GM21723 (cell line): ENCODE measurements around the gene ZC3H12D.
"Not testable (repeated sequence)": the region's sequence is repeated elsewhere in the genome, so short reads cannot be mapped to it uniquely, and the experiment has no call there.

Experiments
- ATAC-seq: cut with Tn5 transposase; IDR thresholded peaks from one replicate; pipeline ENCODE4 v1.9.1; 2021; ENCODE audit warnings: mild to moderate bottlenecking, moderate library complexity; ENCODE audit not compliant: unreplicated experiment

ZC3H12D gene

GRCh38 chr6:149484733-149485700 is at the start of gene ZC3H12D:
Gene ZC3H12D, minus strand, starts transcription at chr6:149485014. Its CDS starts 10,471 bp downstream, at chr6:149474543.
- peak; percentile 38 for ATAC-seq

- ATAC-seq = no peak
Observed at GRCh38 chr6:149529650-149530049, 44.8 kb upstream of the ZC3H12D start.

- no peak for ATAC-seq
Observed at GRCh38 chr6:149515494-149515893, 30.7 kb upstream of the ZC3H12D start.

DNA sequence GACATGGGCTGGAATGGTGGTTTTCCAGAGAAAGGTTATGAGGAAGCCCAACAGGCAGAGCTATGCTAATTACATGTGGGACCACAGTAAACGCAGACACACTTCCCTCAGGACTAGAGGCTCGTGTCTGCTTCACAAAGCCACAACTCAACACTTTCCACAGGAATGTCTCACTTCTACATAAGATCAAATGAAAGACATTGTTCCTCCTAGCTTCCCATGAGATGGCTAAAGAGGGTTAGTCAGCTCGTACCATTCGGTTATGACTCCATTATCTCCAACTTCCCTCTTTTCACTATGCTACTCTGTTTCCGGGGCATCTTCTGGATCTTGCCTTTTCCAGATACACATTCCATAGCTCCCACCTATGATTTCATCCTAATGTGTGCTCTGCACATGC is 29.1 kb upstream of the ZC3H12D start:
- ATAC-seq = no peak

GRCh38 chr6:149510793-149511512 is 26.1 kb upstream of the ZC3H12D start:
- ATAC-seq = no peak

DNA sequence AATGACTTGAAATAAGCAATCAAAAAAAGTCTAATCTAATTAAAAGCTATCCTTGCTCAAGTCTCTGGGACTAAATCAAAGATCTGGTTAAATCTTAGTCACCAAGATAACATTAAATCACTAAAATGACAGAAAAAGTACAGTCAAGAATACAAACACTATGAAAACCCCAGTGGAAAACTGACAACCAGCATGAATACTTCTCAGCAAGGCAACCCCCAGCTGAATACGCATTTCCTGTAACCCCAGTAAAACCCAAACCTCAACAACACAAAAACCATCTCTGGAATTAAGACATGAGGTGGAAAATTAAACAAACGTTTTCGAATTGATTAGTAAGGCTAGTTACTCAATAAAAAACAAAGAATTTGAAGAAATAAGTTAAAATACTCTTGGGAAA is 23.7 kb upstream of the ZC3H12D start:
- no peak for ATAC-seq

GRCh38 chr6:149503872-149504271 is 19.1 kb upstream of the ZC3H12D start:
- ATAC-seq = no peak

GRCh38 chr6:149503276-149503675 is 18.5 kb upstream of the ZC3H12D start:
- ATAC-seq = no peak

DNA sequence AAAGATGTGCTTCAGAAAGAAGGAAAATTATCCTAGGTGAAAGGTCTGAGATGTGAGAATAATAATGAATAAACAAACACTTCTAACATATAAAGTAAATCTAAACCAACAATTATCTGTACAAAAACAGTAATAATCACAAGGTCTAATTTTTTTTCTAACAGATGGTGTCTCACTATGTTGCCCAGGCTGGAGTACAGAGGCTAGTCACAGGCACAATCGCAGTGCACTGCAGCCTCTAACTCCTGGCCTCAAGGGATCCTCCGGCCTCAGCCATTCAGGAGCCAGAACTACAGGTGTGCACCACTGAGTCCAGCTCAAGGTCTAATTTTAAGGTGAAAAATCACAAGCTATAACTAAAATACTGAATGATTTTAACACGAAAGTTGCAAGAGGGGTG is 17.0 kb upstream of the ZC3H12D start:
- ATAC-seq = no peak

DNA sequence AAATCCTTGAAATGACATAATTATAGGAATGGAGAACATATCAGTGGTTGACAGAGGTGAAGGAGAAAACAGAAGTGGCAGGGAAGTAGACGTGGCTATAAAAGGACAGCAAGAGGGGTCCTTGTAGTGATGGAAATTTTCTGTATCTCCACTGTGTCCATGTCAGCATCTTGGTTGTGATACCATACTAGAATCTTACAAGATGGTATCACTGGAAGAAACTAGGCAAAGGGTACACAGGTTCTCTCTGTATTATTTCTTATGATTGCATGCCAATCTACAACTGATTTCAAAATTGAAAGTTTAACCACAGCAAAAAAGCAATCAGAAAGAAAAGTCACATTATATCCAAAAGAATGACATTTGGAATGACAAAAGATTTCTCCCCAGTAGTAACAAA is 16.4 kb upstream of the ZC3H12D start:
- ATAC-seq = no peak

- ATAC-seq = no peak
Observed at GRCh38 chr6:149500096-149500495, 15.3 kb upstream of the ZC3H12D start.

GRCh38 chr6:149499066-149499465 is 14.3 kb upstream of the ZC3H12D start:
- no peak for ATAC-seq

GRCh38 chr6:149497365-149497764 is 12.6 kb upstream of the ZC3H12D start:
- no peak for ATAC-seq

DNA sequence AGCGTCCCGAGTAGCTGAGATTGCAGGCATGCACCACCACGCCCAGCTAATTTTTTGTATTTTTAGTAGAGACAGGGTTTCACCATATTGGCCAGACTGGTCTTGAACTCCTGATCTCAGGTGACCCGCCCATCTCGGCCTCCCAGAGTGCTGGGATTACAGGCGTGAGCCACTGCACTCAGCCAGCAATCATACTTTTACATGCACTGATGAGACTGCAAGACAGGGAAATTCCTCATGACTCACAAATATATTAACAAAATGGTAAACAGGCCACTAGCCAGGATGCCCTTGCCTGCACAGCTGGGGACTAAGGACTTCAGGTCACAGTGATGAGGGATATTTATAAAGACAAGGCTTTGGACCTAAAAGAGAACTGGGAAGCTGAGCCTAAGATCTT is 11.8 kb upstream of the ZC3H12D start:
- ATAC-seq = not testable (repeated sequence)

DNA sequence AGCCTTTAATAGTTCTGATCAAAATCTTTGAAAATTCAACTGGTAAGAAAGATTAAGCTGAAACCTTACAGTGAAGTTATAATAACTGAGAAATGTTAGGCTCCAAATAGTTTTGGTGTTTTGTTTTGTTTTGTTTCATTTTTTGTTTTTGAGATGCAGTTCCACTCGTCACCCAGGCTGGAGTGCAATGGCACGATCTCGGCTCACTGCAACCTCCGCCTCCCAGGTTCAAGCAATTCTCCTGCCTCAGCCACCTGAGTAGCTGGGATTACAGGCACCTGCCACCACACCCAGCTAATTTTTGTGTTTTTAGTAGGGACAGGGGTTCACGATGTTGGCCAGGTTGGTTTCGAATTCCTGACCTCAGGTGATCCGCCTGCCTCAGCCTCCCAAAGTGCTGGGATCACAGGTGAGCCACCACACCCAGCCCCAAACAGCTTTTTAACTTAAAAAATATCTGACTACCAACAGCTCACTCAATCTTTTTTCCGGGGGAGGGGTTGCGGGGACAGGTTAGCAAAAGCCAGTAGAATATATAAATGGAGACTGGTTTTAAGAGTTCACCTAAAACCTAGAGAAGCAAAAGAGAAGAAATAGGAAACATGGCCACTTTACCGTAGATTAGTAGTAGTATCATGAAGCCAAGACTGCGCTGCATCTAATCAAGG is 10.7 kb upstream of the ZC3H12D start:
- ATAC-seq = not testable (repeated sequence)

DNA sequence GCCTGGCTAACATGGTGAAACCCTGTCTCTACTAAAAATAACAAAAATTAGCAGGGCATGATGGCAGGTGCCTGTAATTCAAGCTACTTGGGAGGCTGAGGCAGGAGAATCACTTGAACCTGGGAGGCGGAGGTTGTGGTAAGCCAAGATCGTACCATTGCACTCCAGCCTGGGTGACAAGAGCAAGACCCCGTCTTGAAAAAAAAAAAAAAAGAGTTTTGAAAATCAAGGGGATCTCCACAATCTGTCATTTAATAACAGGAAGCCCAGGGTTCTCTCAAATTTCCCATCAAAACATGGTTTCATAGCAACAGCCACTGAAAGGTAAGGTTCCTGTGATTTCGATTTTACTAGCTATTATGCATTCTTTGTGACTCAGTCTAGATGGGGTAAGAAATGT is 10.0 kb upstream of the ZC3H12D start:
- peak; percentile 73 for ATAC-seq

GRCh38 chr6:149493761-149494320 is 9.0 kb upstream of the ZC3H12D start:
- no peak for ATAC-seq

- ATAC-seq = no peak
Observed at GRCh38 chr6:149492798-149493343, 8.1 kb upstream of the ZC3H12D start.

DNA sequence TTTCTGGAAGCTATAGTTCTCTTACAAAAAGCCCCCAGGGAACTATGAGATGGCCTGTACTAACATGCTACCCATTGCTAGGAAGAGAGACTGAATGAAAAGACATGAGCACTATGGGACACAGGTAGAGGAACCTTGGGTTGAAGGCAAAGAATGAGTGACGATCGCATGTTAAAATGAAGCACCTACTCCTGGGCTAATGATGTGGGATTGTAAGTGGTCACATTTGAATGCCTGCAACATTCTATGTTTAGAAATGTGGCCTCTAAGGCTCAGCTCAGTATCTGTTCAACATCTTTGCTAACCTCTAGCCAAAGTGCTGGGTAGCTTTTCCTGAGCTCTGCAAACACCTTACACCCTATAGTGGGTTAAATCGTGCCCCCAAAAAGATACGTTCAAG is 5.2 kb upstream of the ZC3H12D start:
- no peak for ATAC-seq

DNA sequence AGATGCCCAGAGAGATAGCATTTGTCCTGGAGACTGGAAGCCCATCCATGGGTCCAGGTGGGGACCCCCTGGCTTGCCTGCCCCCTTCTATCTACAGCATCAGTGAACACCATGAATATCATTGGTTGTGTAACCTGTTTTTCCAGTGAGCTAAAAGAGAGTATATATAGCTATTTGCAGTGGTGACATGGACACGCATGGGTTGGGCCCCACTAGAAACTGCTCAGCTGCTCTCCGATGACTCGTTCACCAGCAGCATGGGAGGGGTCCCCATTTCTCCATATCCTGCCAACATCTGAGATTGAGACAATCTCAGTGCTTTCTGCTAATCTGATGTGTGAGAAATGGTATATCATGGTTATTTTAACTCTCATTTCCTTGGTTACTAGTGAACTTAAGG is 4.0 kb upstream of the ZC3H12D start:
- no peak for ATAC-seq

- no peak for ATAC-seq
Observed at GRCh38 chr6:149487316-149487715, 2.5 kb upstream of the ZC3H12D start.
